Gastrocnemius medialis (tissue), 4 donors: ENCODE measurements around the gene OVCH2.

ENCODE experiments used
- POLR2A ChIP-seq, 2 donors: fragments of 450-650 bp; IDR thresholded peaks; one replicate each; pipeline ENCODE4 v1.6.1; 2017; ENCODE audit warnings: antibody characterized with exemption in 2 of 2, mild to moderate bottlenecking in 2 of 2, moderate library complexity in 2 of 2
- TF ChIP-seq, protein P1 (sequence below), 5 experiments: fragments of 450-650 bp in 3 of 5; fragments of 200-600 bp in 2 of 5; sonication (generic) in 2 of 5; IDR thresholded peaks in 4 of 5; conservative IDR thresholded peaks in 1 of 5; 1 replicate in 4 of 5; 2 replicates in 1 of 5; pipeline ENCODE4 v1.5.1; 2016 to 2019; ENCODE audit warnings: antibody characterized with exemption in 5 of 5, mild to moderate bottlenecking in 3 of 5, moderate library complexity in 3 of 5

- TF ChIP-seq, protein P1, sequence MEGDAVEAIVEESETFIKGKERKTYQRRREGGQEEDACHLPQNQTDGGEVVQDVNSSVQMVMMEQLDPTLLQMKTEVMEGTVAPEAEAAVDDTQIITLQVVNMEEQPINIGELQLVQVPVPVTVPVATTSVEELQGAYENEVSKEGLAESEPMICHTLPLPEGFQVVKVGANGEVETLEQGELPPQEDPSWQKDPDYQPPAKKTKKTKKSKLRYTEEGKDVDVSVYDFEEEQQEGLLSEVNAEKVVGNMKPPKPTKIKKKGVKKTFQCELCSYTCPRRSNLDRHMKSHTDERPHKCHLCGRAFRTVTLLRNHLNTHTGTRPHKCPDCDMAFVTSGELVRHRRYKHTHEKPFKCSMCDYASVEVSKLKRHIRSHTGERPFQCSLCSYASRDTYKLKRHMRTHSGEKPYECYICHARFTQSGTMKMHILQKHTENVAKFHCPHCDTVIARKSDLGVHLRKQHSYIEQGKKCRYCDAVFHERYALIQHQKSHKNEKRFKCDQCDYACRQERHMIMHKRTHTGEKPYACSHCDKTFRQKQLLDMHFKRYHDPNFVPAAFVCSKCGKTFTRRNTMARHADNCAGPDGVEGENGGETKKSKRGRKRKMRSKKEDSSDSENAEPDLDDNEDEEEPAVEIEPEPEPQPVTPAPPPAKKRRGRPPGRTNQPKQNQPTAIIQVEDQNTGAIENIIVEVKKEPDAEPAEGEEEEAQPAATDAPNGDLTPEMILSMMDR (IDR thresholded peaks at IDR 0.05 in 4 of 5, conservative IDR thresholded peaks at IDR 0.05 in 1 of 5): no peak
- no peak for TF ChIP-seq POLR2A (IDR thresholded peaks at IDR 0.05)
These were observed 39.9 kb downstream of the OVCH2 start for GRCh38 chr11:7666292-7666866.
